NCI-H146 treated with DMSO at 0.1 percent for 48 hours (cell line): Measurements from ENCODE around the gene C1orf56.

Source experiments
- DNase-seq: peaks from one replicate; lab custom pipeline; 2025; ENCODE audit not compliant: unreplicated experiment; lab: John Stamatoyannopoulos, UW

The C1orf56 gene

DNA sequence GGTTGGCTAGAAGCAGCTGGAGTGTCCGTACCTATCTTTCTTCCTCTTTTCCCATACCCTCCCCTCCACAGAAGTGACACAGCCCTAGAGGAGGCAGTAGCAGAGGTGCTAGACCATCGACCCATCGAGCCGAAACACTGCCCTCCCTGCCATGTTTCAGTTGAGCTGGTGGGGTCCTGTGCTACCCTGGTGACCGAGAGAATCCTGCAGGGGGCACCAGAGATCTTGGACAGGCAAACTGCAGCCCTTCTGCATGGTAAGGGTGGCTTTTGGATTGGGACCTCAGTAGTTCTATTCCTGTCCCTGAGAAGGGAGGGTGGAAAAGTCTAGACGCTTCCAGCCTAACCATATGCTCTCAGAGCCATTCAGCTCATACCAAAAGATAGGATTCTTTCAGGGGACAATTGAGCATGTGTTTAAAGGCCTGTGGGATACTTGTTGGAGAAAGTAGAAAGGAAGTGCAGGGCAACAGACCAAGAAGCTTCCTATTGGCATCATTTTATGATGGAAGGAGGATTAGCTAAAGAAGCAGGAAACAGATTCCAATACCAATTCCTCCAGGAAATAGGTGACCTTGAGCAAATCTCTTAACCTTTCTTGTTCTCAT is 22.9 kb upstream of the C1orf56 start:
- peak; percentile 52 for DNase-seq

DNA sequence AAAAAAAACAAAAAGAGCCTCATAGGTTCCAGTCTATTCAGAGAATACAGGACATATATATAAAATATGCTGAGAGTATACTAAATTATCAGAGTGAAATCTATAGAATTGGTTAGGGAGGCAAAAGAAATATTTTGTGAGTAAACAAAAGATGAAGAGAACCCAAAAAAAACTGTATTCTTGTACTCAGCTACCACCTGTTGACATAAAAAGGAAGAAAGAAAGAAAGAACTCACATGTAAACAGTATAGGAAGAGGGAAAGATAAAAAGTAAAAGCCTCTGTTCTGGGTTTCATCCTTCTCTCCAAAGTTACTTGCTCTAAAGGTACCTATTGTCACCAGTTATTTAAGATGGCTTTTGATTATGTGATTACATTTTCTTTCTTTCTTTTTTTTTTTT is 21.1 kb upstream of the C1orf56 start:
- DNase-seq = no peak

DNA sequence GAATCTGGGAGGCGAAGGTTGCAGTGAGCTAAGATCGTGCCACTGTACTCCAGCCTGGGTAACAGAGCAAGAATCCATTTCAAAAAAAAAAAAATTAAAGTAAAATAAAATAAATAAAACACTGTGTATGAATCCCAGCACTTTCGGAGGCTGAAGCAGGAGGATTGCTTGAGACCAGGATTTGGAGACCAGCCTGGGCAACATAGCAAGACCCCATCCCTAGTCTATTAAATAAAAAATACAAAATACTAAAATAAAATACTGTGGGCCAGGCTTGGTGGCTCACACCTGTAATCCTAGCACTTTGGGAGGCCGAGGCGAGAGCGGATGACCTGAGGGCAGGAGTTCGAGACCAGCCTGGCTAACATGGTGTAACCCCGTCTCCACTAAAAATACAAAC is 15.4 kb upstream of the C1orf56 start:
- no peak for DNase-seq

DNA sequence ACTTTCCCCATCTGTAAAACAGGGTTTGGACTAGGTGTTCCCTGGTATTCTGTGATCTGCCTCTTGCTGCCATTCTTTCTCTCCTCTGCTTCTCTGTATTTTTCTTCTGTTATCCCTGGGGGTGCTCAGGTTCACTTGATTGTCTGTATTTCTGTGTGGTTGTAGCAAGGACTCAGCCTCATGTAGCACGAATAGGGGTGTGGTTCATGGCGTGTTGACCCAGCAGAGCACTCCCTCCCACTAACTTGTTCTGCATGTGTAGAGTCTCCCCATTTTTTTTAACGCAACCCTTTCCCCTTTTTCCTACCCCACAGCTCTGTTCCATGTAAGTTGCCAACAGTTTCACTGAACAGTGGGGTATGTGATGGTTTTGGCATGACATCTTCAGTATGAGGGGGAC is 12.4 kb upstream of the C1orf56 start:
- no peak for DNase-seq

DNA sequence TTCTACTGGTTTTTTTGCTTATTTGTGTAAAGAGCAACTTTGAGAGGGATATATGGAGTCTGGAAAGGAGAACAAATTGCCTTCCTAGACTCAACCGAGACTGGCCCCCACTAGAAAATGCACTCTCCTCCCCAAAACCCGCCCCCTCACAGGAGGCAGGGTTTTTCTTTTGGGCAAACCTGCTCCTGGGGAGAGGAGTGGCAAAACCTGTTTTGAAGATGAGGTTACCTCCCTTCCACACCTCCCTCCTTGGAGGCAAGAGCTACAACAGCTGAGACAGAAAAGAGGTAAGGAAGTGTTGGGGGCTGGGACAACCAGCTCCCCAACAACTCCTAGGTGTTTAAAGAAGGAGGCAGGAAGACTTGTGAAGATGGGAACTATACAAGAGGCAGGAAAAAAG is 11.2 kb upstream of the C1orf56 start, which contains the start of gene BNIPL:
Gene BNIPL (plus strand): TSS at position 231 of the 400 bp plus-strand sequence. CDS start 140 bp downstream, at position 371.
- no peak for DNase-seq

DNA sequence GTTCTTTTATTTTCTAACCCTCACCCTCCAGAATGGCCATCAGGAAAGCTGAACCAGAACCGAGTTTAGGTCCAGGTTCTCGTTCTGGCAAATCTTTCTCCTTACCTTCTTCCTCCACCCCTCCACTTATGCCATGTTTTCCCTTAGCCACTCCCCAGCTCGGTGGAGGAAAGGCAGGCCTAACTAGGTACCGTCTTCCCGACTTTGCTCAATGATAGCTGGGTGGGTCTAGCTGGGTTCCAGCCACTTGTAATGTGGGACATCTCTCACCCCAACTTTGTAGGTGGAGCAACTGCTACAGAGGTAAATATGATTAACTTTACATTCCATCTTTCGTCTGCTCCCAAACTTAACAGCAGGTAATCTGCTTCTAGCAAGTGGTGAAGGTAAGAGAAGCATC is 10.5 kb upstream of the C1orf56 start:
- no peak for DNase-seq

DNA sequence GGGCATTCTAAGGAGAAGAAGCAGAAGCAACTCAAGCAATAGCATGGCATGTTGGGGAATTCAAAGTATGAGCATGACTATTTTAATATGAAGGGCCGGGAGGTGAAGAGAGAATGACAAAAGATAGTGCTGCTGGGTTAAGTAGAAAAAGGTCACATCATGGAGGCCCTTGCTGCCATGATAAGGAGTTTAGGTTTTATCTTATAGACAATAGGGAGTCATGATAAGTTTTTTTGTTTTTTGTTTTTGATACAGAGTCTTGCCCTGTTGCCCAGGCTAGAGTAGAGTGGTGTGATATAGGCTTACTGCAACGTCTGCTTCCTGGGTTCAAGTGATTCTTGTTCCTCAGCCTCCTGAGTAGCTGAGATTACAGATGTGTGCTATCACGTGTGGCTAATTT is 8.0 kb upstream of the C1orf56 start:
- DNase-seq = no peak

DNA sequence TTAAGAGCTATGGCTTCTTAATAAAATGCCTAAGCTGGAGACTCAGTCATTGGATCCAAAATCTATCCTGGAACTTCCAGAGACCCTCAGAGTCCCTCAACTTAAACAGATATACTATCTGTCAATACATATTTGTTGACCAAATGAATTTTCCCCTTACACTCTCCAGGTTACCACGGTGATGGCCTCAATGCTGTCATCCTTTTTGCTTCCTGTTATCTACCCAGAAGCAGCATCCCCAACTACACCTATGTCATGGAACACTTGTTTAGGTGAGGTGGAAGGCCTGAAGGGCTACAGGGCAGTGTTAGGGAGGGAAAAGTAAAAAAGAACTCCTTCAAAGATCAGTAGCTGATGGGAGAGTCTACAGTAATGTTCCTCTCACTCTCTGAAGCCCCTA is 4.4 kb upstream of the C1orf56 start:
- DNase-seq = no peak

DNA sequence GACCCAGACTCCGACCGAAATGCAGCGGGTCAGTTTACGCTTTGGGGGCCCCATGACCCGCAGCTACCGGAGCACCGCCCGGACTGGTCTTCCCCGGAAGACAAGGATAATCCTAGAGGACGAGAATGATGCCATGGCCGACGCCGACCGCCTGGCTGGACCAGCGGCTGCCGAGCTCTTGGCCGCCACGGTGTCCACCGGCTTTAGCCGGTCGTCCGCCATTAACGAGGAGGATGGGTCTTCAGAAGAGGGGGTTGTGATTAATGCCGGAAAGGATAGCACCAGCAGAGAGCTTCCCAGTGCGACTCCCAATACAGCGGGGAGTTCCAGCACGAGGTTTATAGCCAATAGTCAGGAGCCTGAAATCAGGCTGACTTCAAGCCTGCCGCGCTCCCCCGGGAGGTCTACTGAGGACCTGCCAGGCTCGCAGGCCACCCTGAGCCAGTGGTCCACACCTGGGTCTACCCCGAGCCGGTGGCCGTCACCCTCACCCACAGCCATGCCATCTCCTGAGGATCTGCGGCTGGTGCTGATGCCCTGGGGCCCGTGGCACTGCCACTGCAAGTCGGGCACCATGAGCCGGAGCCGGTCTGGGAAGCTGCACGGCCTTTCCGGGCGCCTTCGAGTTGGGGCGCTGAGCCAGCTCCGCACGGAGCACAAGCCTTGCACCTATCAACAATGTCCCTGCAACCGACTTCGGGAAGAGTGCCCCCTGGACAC is 534 bp downstream of the C1orf56 start:
- DNase-seq = peak; percentile 41

DNA sequence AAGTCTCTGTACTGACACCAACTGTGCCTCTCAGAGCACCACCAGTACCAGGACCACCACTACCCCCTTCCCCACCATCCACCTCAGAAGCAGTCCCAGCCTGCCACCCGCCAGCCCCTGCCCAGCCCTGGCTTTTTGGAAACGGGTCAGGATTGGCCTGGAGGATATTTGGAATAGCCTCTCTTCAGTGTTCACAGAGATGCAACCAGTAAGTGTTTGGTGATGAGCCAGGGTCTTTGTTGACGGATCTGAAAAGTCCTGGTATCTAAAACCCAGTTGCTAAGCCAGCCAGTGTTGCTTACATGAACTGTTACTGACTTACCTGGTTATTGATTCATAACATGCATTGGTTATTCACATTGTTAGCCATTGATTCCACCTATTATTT is 1.1 kb downstream of the C1orf56 start:
- no peak for DNase-seq

DNA sequence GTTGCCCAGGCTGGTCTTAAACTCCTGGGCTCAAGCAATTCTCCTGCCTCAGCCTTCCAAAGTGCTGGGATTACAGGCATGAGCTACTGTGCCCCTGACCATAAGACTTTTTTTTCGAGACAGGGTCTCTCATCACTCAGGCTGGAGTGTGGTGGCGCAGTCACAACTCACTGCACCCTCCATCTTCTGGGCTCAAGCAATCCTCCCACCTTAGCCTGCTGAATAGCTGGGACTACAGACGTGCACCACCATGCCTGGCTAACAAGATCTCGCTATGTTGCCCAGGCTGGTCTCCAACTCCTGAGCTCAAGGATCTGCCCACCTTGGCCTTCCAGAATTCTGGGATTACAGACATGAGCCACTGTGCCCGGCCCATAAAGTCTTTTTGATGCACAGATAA is 1.9 kb downstream of the C1orf56 start:
- DNase-seq = no peak

DNA sequence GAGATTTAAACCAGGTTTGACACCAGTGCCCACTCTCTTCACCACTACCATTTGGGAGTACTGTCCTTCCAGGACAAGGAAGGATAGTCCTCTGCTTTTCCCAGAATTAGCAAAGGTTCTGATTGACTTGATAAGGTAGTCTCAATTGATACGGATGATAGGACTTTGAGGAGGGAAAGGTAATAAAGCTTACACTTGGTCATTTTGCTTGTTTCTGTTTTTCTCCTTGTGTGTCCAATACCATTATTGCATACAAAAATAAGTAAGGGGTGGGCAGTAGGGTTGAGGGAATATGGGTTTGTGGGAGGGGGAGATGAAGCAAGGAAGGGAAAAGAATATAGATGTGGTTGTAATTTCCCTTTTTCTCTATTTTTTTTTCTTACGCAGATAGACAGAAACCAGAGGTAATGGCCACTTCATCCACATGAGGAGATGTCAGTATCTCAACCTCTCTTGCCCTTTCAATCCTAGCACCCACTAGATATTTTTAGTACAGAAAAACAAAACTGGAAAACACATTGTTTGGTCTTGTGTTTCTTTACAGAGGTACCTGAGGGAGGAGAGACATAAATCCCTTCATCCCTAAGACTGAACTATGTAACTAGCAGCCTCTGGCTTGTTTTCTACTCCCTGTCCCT is 2.6 kb downstream of the C1orf56 start:
- DNase-seq = no peak

DNA sequence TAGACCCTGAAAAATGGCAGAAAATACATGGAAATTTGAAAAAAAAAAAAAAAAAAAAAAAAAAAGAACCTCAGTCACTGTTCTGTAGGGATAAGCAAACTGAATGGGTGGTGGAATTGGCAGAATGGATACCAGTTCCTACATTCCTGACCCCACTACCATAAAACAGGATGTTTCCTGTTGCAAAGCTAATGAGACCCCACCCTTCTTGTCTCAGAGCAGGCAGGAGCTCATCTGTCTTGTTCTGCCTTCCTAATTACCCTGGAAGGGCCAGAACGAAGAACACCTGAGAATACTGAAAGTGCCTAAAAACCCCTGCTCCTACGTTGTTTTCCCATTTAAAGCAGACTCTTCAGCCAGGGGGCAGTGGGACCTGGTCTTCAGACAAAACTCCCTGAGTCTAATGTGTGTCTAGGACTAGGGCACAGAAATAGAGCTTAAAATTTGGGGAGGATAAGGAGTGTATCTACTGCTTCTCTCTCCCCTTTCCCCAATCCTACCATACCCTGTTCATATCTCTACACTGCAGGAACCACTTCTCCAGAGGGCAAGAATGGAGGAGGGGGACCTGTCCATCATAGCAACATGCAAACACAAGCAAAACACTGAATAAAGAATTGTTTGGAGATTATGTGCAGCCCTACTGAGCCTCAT is 3.9 kb downstream of the C1orf56 start:
- no peak for DNase-seq

DNA sequence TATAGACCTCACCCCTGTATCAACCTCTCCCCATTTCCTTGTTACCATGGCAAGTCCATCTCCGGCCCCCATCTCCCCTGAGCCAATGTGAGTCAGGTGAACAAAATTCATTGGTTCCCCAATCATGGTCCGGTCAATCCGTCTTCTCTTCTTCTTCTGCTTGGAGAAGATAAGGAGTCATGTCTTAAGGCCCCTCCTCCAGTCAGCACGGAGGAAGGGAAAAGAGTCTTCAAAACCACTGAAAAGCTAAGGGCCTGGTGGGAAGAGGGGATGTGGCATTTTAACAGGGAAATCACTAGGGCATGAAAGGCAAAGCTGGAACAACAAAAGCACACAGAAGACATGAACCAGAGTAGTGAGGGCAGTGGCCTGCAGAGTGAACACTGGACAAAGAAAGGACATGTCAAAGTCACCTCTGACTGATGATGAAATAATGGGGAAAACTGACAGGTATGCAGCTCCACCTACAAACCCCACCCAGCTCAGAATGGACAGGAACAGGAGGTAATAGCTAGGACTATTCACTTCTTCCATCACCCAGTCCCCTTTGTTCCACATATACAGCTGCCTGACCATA is 7.5 kb downstream of the C1orf56 start:
- no peak for DNase-seq

DNA sequence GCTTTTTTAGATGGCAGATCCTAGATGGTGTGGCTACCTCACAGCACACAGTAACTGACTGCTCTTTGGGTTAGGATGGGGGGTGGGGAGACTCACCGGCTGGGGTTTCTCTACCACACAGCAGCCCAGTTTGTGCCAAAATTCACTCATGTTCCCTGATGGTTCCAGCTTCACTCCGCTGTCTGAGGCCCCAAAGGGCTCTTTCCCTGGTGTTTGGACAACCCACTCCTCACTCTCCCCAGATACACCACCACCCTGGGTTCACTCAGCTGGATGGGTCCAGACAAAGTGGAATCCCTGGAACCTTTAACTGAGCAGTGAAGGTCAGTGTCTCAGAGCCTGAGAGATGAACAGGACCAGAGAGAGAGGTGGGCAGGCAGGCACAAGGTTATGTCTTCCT is 8.0 kb downstream of the C1orf56 start:
- DNase-seq = no peak

DNA sequence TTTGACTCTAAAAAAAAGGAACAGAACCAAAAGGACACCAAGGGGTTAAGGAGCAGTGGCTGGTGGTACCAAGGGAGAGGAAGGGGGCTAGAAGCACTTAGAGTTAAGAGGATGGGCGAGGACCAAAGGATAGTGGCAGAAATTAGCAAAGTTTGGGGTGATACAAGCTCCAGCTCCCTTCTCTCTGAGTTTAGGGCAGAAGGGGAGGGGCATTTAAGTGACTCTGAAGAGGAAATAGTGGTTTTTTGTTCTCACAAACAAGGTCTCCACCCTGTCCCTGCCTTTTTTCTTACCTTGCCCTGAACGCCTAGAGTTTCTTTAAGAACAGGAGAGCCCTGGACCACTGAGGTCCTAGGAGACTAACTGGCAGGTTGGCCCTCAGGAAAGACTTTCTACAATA is 8.6 kb downstream of the C1orf56 start:
- no peak for DNase-seq

DNA sequence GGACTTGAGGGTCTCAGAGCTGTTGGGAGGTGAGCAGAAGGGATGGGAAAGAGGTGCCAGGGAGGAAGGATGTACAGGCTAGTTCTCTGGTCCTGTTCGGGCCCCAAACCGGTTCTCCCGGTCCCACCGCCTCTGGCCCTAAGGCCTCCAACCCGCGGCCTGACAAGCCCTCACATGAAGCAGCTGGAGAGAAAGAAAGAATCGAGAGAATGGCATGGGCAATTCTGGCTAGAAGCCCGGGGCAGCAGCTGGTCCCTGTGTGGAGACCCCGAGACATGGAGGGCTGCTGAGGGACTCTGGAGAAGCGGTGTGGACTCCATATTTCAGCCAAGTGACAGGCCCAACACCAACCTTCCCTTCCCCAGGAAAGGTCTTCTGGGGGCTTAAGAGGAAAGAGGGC is 11.1 kb downstream of the C1orf56 start:
- peak; percentile 10 for DNase-seq

DNA sequence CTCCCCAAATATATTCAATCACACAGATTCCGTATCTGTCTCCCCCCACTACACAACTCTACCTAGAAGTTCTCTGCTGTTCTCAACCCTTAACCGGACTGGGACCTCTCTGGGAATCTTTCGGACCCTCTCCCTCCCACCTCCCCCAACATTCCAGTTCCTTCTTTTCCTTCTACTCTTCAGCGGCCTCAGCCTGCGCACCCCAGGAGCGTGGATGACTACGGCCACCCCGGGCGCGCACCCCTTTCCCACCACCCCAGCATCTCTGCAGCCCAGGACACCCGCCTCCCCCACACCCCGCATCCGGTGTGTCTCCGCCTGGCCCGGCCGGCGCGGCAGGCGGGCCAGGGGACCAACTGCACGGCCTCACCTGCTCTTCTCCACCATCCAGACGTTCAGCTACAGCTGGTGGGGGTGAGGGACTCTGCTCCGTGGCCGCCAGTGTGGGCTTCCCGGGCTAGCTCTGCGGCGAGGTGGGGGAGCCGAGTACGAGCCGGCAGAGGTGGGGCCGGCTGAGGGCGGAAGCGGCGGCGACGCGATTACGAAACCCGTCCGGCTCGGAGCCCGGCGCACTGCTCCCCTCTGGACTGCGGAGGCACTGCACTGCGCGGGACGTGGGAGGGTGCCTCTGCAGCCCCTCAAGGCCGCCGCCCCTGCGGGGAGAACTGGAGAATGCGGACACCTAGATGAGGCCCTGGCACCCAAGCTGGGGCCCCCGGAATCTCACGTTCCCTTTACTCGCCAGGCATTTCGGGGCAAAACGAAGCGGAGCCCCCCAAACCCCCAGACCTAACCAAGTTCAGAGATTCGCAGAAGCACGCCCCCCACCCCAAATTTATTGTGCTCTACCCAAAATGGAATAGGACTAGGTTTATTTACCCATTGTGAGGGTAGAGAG is 11.8 kb downstream of the C1orf56 start, which contains the start of gene CDC42SE1:
Gene CDC42SE1 (minus strand): TSS at position 514 of the 898 bp plus-strand sequence. CDS start 3,892 bp downstream, outside the sequence.
- DNase-seq = peak; percentile 75

DNA sequence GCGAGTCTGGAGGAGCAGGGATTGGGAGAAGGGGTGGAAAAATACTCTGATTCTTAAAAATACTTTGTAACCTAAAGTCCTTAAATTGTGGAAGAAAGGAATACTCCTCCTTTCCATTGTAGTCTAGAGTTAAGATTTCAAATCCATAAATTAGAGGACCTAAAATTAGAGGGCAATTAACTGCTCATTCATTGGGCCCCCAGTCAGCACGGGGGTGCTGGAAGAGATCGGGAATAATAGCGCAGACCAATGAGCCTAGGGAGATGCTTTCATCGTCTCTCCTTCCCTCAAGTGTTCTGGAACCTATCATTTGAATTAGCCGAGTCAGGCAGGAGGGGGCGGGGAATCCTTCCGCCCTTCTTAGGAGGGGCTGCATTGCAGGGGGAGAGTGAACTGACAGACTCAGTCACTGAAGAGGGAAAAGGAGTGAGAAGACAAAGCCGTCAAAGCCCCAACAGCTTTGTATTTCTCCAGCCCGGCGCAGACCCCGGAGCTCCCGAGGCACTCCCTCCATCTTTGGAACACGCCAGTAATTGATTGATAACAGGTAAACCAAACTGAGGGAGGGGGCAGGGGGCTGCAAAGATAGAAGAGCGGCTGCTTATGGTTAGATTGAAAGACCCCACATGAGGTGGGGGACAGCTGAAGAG is 12.6 kb downstream of the C1orf56 start, which contains the start of gene MLLT11:
Gene MLLT11 (plus strand): TSS at position 391 of the 650 bp plus-strand sequence. CDS start 6,828 bp downstream, outside the sequence.
- peak; percentile 49 for DNase-seq
